HG03432 (cell line): ENCODE data around the gene KRTAP10-1.
"Not testable (repeated sequence)": the region's sequence is repeated elsewhere in the genome, so short reads cannot be mapped to it uniquely, and the experiment has no call there.

Source experiments
- ATAC-seq: cut with Tn5 transposase; IDR thresholded peaks from one replicate; pipeline ENCODE4 v1.9.1; 2021; ENCODE audit warnings: mild to moderate bottlenecking, moderate library complexity; ENCODE audit not compliant: unreplicated experiment

KRTAP10-1 gene

DNA sequence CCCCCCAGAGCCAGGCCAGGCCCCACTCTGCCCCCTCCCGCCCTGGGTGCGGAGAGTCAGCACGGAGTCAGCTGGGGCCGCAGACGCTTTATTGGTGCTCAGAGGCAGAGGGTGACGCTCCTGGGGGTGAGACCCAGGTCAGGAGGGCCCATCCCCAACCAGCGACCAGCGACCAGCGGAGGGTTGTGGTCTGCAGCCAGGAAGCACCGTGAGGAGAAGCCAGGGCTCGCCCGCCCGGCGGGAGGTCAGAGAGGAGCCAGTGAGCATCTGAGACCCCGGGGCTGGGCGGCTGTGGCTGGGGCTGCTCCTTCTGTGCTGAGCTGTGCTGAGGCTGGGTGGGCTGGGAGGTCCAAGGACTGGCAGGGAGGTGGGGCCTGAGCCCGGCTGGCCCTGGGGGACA lies 10.3 kb upstream of the KRTAP10-1 start:
- ATAC-seq, result not testable (repeated sequence)

DNA sequence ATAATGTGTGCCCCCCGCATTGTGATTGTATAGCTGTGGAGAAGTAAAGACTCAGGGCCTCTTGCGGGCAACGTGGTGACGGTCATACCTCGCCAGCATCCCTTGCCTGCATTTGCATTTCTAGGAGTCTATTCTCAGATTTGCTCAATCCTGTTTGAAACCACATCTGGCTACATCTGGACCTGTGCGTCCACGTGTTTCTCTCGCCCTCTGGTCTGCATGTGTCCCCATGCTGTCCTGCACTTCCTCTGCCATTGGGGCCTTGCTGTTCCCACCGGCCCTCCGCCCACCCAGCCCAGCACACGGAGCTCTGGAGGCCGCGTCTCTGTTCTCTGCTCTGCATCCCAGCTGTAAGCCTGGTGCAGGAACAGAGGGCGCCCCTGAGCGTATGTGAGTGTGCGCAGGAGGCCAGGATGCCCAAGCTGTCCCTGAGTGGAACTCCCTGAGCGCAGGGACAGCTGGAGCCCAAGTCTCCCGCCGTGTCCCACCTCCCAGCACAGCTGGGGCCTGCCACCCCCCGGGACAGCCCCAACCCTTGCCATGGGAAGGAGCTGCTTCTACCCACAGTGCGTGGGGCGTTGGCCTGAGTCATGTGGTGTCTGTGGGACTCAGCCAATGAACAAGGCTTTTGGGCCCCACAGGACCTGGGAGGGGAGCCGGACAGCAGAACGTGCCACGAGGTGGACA lies 9.7 kb upstream of the KRTAP10-1 start:
- no peak for ATAC-seq

DNA sequence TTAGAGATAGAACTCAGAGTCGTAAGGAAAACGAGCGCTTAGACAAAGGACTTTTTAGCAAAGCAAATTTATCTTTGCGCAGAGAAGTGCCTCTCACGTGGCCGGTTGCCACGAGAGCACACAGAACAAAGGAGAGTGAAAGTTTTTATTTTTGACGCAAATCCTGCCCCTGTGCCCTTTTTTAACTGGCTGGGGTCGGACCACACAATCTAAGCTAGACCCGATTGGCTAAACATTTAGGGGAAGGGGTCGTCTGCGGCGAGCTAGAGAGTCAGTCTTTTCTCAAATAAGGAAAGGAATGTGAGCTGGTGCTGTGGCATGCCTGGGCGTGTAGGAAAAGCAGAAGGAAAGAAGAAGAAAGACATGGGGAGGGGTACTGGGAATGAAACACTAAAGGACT lies 8.9 kb upstream of the KRTAP10-1 start:
- no peak for ATAC-seq

DNA sequence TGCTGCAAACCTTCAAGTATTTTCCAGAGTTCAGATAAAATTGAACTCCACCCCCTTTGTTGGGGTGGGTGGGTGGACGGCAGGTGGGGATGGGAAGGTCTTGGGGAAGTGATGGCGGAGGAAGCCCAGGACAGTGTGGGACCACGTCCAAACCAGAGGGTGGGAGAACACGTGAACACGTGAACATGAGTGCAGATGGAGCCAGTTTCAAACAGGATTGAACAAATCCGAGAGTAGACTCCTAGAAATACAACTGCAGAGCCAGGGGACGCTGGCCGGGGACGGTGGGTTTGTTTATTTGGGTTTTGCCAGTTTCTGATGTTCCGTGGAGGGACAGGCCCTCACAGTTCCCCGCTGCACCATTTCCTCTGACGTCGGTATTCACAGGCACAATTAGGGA lies 8.4 kb upstream of the KRTAP10-1 start:
- no peak for ATAC-seq

DNA sequence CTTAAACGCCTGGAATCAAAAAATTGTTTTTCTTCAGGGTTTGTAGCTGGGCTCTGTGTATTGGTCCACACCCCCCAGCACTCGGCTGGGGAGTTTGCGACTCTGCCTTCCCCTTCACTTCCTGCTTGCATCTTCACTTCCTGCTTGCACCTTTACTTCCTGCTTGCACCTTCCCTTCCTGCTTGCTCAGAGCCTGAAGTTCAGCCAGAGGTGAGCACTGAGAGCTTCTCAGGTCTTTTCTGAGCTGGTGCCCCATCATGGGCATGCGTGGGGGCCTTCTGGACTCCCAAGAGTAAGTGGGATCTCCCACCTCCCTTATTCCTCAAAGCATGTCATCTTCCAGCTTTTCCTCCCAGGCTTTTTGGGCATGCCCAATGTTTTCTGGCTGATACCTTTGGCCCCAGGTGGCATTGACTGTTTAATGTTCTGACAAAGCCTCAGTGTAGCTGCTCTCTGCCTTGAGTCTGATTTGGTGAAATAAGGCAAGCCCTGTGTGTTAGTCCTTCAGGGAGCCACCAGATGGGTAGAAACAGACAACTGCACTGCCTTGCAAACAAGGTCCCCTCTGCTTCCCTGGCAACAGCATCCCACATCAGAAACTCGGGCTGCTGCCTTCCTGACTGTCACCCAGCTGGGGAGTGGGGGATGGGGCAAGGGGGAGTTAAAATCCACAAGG lies 7.8 kb upstream of the KRTAP10-1 start:
- no peak for ATAC-seq

DNA sequence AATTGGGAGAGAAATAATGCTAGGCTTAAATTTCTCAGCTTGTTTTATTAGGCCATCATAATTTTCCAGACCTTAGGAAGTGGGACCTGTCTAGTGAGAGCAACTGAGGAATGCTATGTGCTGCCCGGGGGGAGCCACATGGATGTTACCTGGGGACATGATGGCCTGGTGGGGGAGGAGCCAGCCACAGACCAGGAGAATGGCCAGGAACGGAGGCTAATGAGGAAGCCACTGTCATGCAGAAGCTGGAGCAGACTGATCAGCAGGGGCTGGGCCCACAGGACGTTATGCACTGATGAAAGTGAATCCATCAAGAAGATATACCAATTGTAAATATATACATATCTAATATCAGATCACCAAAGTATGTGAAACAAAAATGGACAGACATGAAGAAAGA lies 4.6 kb upstream of the KRTAP10-1 start:
- ATAC-seq, result no peak

DNA sequence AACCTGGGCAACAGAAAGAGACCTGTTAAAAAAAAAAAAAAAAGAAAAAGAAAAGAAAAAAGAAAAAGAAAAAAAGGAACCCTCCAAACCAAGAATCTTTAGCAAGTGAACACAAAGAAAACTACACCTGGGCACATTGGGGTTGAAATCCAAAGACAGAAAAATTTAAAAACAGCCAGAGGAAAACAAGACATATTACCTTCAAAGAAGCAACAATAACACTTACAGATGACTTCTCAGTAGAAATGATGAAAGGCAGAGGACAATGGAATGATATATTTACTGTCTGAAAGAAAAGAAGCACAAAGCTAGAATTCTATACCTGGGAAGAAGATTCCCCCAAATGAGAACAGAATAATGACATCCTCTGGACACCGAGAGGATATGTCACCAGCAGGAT lies 2.7 kb upstream of the KRTAP10-1 start:
- ATAC-seq, result no peak

DNA sequence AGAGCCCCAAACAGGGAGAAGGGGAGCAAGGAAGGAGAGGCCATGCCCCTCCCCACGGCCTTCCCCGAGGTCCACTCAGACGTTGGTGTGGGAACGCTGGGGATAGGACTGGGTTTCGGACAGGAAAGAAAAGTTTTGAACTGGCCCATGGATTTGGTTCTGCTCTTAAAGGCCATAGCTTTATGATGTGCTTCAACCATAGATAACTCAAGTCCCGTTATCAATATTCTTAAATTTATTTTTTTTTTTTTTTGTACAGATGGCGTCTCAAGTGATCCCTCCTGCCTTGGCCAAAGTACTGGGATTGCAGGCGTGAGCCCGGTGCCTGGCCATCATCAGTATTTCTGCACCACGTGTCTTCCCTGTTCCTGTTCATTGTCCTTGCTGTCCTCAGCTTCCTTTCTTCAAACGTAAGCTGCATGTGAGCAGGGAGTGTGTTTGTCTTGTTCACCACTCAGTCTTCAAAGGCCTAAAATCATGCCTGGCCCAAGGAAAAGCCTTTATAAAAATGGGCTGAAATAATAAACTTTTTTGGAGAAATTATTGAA lies 820 bp upstream of the KRTAP10-1 start:
- no peak for ATAC-seq

DNA sequence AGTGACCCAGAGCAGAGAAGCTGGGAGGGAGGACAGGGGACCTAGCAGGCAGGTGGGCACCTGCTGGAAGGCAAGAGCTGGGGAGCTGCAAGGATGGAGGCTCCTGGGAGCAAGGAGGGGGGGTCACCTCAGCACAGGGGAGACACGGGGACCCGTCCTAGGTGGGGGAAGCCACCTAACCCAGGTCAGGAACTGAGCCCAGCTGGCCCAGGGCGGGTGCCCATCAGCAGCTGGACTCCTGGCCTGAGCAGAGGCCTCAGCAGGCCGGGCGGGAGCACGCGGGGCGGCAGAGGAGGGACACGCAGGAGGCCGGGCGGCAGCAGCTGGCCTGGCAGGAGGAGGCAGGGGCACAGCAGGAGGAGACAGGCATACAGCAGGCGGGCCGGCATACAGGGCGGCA lies 949 bp downstream of the KRTAP10-1 start:
- no peak for ATAC-seq

DNA sequence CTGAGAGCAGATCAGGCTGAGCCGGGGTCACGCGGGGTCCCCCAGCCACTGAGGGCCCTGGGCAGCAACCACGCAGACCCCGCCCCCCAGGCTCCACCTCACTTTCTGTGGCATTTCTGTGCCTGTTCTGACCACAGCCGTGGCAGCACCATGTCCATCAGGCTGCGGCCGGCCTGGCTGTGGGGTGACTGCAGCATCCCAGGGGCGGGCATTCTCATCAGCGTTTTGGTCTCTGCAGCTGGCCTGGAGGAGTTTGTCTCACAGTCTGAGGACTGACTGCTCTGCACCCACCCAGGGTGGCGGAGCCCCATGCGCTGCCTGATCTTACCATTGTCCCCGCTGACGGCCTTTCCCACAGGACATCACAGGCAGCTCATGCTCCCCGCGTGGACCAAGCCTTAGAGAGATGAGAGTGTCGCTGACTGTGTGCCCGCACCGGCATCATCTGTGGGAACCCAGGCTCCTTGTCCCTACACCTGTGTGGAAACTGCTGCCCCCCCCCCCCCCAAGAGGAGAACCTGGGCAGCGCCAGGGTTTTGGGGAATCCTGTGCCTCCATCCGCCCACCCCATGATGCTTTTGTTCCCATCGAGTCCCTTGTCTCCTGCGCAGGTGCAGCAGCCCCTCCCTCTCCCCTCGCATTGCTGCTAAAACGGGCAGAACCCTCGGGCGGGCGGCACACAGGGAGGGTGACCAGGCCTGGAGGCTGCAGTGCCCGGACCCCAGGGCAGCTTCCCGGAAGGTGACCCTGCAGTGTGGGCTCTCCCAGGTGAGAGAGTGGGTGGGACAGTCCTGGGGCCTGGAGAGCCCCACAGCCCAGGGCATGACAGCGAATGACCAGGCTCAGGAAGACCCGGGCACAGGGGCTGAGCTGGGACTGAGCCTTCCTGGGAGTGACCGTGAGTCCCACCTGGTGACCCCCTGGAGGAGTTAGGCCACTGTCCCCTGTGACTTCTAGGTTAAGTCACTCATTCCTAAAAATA lies 1.8 kb downstream of the KRTAP10-1 start:
- ATAC-seq, result no peak

DNA sequence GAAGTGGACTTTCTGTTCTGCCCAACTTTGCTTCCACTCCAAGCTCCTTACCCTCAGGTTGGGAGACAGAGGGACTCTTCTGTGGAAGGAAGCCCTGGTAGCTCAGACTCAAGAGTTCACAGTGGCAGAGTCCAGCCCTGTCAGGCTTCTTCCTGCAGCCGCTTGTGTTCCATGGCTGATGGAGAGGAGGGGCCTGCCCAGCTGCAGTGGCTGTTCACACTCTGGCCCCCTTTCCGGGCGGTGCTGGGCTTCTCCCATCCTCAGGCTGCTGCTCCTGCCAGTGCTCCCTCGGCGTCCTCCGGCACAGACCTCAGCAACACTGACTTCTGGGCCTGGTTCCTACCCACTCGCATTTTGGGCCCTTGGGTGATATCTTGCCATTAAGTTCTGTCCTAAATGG lies 4.0 kb downstream of the KRTAP10-1 start:
- no peak for ATAC-seq

DNA sequence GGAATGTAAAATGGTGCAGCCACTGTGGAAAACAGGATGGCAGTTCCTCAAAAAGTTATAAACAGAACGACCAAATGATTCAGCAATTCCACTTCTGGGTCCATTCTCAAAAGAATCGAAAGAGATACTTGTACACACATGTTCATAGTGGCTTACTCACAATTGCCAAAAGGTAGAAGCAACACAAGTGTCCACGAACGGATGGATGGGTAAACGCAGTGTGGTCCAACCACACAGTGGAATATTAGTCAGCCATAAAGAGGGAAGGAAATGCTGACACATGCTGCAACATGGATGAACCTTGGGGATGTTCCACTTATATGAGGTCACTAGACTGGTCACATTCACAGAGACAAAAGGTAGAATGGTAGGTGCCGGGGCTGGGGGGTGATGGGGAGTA lies 5.3 kb downstream of the KRTAP10-1 start:
- no peak for ATAC-seq

DNA sequence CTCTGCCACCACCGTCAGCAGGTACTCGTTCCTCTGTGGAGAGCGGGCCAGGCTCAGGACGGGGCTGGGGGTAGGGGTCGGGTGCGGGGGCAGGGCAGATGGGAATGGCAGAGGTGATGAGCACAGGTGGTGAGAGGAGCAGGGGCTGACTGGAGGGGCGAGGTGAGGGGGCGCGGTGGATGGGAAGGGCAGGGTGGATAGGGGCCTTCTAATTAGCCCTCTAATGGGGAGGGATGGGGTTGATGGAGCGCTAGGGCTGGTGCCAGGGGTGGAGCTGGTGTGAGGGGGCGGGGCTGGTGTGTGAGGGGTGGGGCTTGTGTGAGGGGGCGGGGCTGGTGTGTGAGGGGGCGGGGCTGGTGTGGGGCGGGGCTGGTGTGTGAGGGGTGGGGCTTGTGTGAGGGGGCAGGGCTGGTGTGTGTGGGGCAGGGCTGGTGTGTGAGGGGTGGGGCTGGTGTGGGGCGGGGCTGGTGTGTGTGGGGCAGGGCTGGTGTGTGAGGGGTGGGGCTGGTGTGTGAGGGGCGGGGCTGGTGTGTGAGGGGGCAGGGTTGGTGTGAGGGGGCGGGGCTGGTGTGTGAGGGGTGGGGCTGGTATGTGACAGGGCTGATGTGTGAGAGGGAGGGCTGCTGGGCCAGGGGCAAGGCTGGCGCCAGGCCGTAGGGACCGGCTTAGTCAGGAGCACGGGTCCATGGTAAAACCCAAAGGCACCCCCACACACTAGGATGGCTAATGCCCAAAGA lies 5.9 kb downstream of the KRTAP10-1 start:
- no peak for ATAC-seq

DNA sequence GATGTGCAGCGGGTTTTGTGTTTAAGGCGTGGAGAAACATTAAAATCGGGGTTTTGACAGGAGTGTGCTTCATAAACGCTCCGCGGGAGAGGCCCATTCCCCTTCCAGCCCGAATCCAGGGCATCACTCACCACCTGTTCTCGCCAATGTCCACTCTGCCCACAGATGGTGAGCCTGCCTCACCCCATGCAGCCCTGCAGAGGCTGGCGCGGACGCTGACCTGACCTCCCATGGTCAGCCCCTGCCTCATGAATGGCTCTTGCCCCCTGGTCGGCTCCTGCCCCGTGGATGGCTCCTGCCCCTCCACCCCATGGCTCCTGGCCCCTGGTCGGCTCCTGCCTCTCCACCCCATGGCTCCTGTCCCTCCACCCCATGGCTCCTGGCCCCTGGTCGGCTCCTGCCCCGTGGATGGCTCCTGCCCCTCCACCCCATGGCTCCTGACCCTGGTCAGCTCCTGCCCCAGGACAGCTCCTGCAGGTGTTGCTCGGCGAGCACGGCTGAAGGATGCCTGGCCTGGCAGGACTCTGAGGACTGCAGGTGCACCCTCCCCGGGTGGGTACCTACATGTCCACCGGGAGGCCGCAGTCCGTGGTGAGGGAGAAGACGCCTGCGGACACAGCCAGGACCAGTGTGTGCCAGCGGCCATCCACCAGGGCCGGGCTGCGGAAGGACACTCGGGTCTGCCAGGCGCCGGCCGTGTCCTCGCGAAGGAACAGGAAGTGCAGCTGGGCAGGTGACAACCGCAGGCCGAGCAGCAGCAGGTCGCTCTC lies 6.7 kb downstream of the KRTAP10-1 start:
- no peak for ATAC-seq

DNA sequence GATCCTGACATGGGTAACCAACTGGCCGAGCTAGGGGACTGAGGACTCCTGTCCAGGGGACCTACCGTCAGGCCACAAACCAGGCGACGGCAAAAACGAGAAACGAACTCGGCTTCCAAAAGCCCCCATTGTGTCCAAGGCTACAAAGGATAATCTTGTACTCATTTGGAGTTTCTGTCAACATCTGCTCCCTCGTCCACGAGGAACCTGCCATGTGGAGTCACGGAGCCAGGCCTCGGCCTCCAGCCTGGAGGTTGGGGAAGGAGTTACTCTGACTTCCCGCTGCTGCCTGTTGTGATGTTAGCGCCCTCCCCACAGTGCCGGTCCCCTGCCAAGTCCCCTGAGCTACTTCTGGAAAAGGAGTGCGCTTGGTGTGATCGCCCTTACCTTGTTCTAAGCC lies 7.3 kb downstream of the KRTAP10-1 start:
- ATAC-seq, result no peak

DNA sequence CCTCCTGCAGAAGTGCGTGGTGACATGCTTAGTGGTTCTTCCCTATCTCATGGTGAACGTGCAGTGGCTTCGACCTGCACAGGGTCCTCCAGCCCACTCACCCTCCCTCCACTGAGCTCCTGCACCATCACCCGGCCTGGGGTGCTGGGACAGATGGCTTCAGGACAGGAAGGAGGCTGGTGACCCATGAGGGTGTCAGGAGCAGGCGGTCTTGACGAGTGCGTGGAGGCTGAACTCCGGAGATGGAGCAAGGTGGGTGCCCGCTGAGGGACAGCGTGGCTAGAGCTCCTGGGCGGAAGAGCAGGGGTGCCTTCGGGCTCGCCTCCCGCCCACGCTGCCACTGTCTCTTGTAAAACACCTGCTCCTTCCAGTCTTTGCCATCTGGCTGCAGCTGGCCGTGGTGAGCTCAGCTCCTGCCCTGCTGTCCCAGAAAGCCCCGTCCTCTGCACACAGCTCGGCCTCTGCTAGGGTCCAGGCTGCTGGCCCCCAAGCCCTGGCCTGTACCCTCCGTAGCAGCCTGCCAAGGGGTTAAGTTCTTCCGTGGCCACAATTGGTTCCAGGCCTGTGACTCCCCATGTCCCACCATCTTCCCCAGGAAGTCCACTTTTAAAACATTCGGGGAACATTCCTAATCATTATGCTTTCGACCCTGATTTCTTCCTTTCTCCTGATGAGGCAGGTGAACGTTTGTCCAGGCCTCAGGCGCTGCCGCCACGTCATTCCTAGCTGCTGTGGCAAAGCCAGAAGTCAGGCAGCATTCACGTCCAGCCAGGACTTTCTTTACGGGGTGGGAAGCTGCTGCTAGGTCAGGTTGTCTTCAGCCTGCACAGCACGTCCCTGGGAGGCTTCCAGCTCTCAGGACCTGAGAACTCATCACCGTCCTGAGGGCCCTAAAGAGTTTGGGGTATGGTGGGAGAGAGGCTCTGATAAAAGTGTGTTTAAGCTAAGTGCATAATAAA lies 8.1 kb downstream of the KRTAP10-1 start:
- no peak for ATAC-seq

DNA sequence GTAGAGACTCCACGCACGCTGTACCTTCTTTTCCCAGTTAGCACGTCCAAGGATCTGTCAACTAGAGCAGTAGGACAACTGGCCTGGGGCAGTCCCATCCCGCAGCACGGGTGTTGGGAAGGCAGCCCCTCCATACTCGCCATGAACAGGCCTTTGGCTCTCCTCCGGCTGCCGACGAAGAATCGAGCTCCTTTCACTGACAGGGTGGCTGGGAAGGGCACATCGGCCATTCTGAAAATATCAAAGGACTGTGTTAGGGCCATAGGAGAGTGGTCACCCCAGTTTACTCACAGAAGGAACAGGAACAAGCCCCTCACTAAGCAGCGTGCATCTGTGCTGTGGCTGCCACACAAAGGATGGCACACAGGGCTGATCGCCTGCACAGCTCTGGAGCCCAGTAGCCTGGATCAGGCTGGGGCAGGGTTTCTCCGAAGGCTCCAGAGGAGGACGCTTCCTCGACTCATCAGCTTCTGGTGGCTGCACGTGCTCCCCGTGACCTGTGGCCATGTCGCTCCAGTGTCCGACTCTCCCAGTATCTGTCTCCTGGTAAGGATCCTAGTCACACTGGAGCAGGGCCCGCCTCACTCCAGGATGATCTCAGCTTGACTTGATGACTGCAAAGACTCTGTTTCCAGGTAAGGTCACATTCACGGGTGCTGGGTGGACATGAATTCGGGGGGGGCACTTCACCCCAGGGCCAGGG lies 8.9 kb downstream of the KRTAP10-1 start:
- ATAC-seq, result no peak

DNA sequence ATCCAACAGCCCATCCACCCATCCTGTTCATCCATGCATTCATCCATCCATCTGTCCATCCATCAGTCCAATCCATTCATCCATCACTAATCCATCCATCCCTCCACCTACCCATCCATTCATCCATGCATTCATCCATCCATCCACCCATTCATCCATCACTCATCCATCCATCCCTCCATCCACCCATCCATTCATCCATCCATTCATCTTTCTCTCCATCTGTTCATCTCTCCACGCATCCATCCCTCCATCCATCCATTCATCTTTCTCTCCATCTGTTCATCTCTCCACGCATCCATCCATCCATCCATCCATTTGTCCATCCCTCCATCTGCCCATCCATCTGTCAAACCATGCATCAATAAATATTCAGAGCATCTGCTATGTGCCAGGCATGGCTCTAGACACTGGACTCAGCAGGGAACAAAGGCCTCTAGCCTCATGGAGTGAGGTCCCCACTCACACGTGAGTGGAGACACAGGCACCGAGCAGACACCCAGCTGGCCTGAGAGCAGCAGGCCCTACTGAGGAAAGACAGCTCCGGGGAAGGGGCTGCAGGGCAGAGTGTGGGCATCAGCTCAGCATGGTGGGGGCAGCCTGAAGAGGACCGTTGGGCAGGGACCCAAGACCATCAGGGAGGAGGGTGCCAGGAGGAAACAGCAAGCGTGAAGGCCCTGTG lies 9.6 kb downstream of the KRTAP10-1 start:
- no peak for ATAC-seq
